Endothelial cell of umbilical vein (primary cell): ENCODE measurements around the gene DBNL. TPM values are rescaled to one million over a fixed set of nuclear protein-coding genes. Genes with fewer than 3 reads are reported as not detected.
"Not testable (repeated sequence)": the region's sequence is repeated elsewhere in the genome, so short reads cannot be mapped to it uniquely, and the experiment has no call there.

ENCODE experiments used
- BruUV-seq: library from RNA; stranded (reverse); fragments of 400-500 nt; replicated peaks from 2 replicates; lab custom pipeline; 2021; lab: Mats Ljungman, UMichigan
- CTCF ChIA-PET: fragments of 300-600, 350-600 bp; sonication (Branson Sonifier 250); formaldehyde crosslinking; loops from one replicate; lab custom pipeline; 2021; ENCODE audit warnings: antibody characterized with exemption, inconsistent platforms; lab: Charles Lee
- POLR2A ChIA-PET: fragments of 300-600, 350-600 bp; sonication (Branson Sonifier 250); formaldehyde crosslinking; loops from one replicate; lab custom pipeline; 2021; ENCODE audit warnings: antibody characterized with exemption, inconsistent platforms; lab: Charles Lee
- DNase-seq: peaks from one replicate; pipeline ENCODE4 v3.0.0-alpha.2; 2011; ENCODE audit warnings: low read depth, low spot score
- FAIRE-seq: peaks from 2 replicates; lab custom pipeline; 2011; peaks lifted over from hg19 to GRCh38; lab: Jason Lieb, UNC
- H2AFZ ChIP-seq: 2 replicates; pipeline ENCODE4 v1.6.0; 2012; ENCODE audit warnings: low read depth, low read length, control low read depth, inconsistent platforms
- H3K27ac ChIP-seq: 2 replicates; pipeline ENCODE4 v1.5.1; 2011; ENCODE audit warnings: low read depth, mild to moderate bottlenecking, control low read depth, low read length, moderate library complexity; ENCODE audit not compliant: insufficient read depth
- H3K27me3 ChIP-seq, 2 experiments: 2 replicates each; pipeline versions ENCODE4 v1.6.0 to v1.6.1; 2011; ENCODE audit warnings: low read length in 2 of 2, mixed read lengths in 1 of 2; ENCODE audit not compliant: control insufficient read depth in 2 of 2, insufficient read depth in 2 of 2
- H3K36me3 ChIP-seq, 2 experiments: 2 replicates in 1 of 2; 3 replicates in 1 of 2; pipeline ENCODE4 v1.5.1; 2011; ENCODE audit warnings: low read length in 2 of 2, mild to moderate bottlenecking in 1 of 2, moderate library complexity in 1 of 2; ENCODE audit not compliant: control insufficient read depth in 2 of 2, insufficient read depth in 2 of 2; ENCODE audit errors: extremely low read depth in 1 of 2
- H3K4me1 ChIP-seq: 3 replicates; pipeline ENCODE4 v1.5.1; 2011; ENCODE audit warnings: mild to moderate bottlenecking, low read length; ENCODE audit not compliant: control insufficient read depth, insufficient read depth; ENCODE audit errors: extremely low read depth
- H3K4me2 ChIP-seq: 2 replicates; pipeline ENCODE4 v1.6.1; 2011; ENCODE audit warnings: low read length, control low read depth, mixed read lengths; ENCODE audit not compliant: insufficient read depth
- H3K4me3 ChIP-seq, 3 experiments: fragments of 200-600 bp in 1 of 3; sonication (generic), shearing (Covaris generic) in 1 of 3; replicated peaks in 1 of 3; 2 replicates each; pipeline ENCODE4 v1.5.1; 2011 to 2016; ENCODE audit warnings: control low read depth in 3 of 3, low read length in 3 of 3, mild to moderate bottlenecking in 2 of 3, inconsistent platforms in 1 of 3, low read depth in 1 of 3, moderate library complexity in 1 of 3; ENCODE audit not compliant: insufficient read depth in 1 of 3
- H3K79me2 ChIP-seq: 2 replicates; pipeline ENCODE4 v1.6.0; 2012; ENCODE audit warnings: low read length, inconsistent platforms; ENCODE audit not compliant: control insufficient read depth, insufficient read depth
- H3K9ac ChIP-seq: replicated peaks from 2 replicates; pipeline ENCODE3; 2011; ENCODE audit warnings: low read length, control low read depth; ENCODE audit not compliant: insufficient read depth; ENCODE audit errors: extremely low read depth
- H3K9me1 ChIP-seq: replicated peaks from 3 replicates; pipeline ENCODE4 v1.6.0; 2011; ENCODE audit warnings: mild to moderate bottlenecking, low read length; ENCODE audit not compliant: control insufficient read depth, insufficient read depth; ENCODE audit errors: extremely low read depth
- H3K9me3 ChIP-seq: replicated peaks from 2 replicates; pipeline ENCODE4 v1.5.1; 2012; ENCODE audit warnings: low read length, inconsistent platforms; ENCODE audit not compliant: control insufficient read depth, insufficient read depth
- H4K20me1 ChIP-seq: replicated peaks from 2 replicates; pipeline ENCODE3; 2011; ENCODE audit warnings: mild to moderate bottlenecking, low read length; ENCODE audit not compliant: control insufficient read depth, insufficient read depth; ENCODE audit errors: extremely low read depth
- POLR2A ChIP-seq: IDR thresholded peaks from 2 replicates; pipeline ENCODE4 v1.6.1; 2012; ENCODE audit warnings: low read depth, mild to moderate bottlenecking, control low read depth, low read length
- POLR2AphosphoS5 ChIP-seq: IDR thresholded peaks from 2 replicates; pipeline ENCODE4 v1.6.1; 2012; ENCODE audit warnings: low read depth, mild to moderate bottlenecking, control low read depth, low read length, moderate library complexity; ENCODE audit not compliant: insufficient read depth
- dilution Hi-C: fragments of 300-500 bp; cut with MboI; formaldehyde crosslinking; loops from one replicate; pipeline ENCODE4 v1.15.0; 2019; ENCODE audit warnings: low sequenced_read_pairs; ENCODE audit not compliant: extremely low pct_ligation_motif_present
- intact Hi-C: fragments of 100-400 bp; cut with micrococcal nuclease; formaldehyde crosslinking; loops from one replicate; pipeline ENCODE4 v1.10.0; 2022
- polyA plus RNA-seq, 4 experiments: library from polyadenylated mRNA; depleted of rRNA in 3 of 4; stranded (reverse) in 3 of 4; unstranded in 1 of 4; fragments of >200 nt; gene quantifications; 2 replicates each; pipeline versions ENCODE4 v1.2.1 to v1.2.3, GENCODE V29; 2011 to 2012; ENCODE audit warnings: missing spikeins in 1 of 4
- total RNA-seq: library from RNA; stranded (reverse); gene quantifications from 2 replicates; pipeline ENCODE4 v1.2.3, GENCODE V29; 2021
- TF ChIP-seq, protein P1 (sequence below), 2 donors: IDR thresholded peaks; 1 replicate in 1 of 2; 2 replicates in 1 of 2; pipeline ENCODE4 v1.5.1; 2011; ENCODE audit warnings: low read length in 2 of 2, mild to moderate bottlenecking in 2 of 2, moderate library complexity in 2 of 2, control low read depth in 1 of 2, inconsistent platforms in 1 of 2, low read depth in 1 of 2; ENCODE audit not compliant: insufficient read depth in 1 of 2; ENCODE audit errors: extremely low read depth in 1 of 2

The DBNL gene
- total and polyA plus RNA-seq, 2 donors (not counting 3 experiments of a cell fraction or from before 2014, with no cell fraction given): 94.0 to 123 TPM

DNA sequence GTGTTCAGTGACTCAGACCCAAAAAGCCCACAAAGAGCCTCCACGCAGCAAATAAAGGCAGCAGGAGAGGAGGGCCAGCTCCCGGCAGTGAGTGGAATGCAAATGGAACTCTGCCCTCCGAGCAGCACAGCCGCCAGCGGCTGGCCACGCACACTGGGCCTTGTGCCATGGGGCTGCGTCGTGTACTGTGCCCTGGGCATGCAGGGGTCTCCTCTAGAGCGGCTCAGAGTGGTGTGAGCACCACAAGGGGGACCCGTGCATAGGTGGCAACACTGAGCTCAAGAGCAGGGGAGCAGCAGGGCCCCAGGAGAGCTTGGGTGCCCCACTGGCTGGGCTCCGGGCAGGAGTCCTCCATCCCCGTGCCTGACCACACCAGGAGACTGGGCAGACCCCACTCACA, 29.4 kb upstream of the DBNL start:
- H3K4me2 ChIP-seq, H3K9me1 ChIP-seq, FAIRE-seq, POLR2A ChIA-PET, H3K9ac ChIP-seq, intact Hi-C loops, H3K9me3 ChIP-seq, H4K20me1 ChIP-seq, CTCF ChIA-PET, dilution Hi-C loops, H2AFZ ChIP-seq, DNase-seq, H3K36me3 ChIP-seq, H3K79me2 ChIP-seq, H3K27me3 ChIP-seq, H3K27ac ChIP-seq, H3K4me3 ChIP-seq, BruUV-seq, H3K4me1 ChIP-seq: not testable (repeated sequence)

DNA sequence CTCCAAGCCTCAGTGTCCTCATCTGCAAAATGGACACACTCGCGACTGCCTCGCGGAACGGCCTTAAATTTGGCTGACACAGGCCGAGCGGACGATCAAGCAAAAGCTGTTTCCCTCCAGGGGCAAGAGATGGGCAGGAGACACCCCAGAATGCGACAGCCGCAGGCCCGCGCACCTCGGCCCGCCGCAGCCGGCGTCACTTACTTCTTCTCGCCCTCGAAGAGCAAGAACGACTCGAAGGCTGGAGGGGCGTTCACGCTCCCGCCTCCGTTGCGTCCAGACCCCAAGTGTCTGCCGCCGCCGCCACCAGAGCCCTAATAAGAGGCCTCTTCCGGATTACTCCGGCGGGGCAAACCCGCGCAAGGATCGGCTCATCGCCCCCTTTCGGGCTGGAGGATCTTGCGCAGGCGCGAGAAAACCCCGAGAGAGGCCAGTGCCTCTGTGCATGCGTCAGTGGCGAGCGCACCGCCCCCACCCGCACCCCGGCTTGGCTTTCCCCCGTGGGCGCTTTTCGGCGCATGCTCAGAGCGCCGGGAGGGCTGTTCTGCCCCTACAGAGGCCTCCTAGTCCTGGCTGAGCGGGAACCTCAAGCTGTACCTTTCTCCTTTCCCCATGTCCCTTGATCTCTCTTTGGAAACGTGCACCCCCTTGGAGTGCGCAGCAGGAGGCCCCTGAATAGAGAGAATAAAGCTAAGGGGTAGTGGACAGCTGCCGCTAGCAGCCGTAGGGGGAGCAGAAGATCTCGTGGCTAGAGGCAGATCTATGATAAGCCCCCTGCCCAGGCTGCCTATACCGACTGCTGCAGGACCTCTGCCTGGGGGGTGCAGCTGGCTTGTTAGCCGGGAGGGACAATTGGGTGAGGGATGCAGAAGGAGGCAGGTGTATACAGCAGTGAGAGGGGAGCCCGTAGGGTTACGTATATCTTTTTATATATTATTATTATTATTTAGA, 25.4 kb upstream of the DBNL start:
- BruUV-seq, FAIRE-seq, H3K27me3 ChIP-seq, H3K27ac ChIP-seq, H3K4me1 ChIP-seq, H3K79me2 ChIP-seq, dilution Hi-C loops, H3K9me1 ChIP-seq, H4K20me1 ChIP-seq, H3K36me3 ChIP-seq, H3K9me3 ChIP-seq: not testable (repeated sequence)
- DNase-seq: peak; percentile 95
- peak overlapping the region; percentile 79 for H2AFZ ChIP-seq
- peak; percentile 85 for TF ChIP-seq POLR2AphosphoS5
- TF ChIP-seq POLR2A: peak; percentile 66
- TF ChIP-seq, protein P1, sequence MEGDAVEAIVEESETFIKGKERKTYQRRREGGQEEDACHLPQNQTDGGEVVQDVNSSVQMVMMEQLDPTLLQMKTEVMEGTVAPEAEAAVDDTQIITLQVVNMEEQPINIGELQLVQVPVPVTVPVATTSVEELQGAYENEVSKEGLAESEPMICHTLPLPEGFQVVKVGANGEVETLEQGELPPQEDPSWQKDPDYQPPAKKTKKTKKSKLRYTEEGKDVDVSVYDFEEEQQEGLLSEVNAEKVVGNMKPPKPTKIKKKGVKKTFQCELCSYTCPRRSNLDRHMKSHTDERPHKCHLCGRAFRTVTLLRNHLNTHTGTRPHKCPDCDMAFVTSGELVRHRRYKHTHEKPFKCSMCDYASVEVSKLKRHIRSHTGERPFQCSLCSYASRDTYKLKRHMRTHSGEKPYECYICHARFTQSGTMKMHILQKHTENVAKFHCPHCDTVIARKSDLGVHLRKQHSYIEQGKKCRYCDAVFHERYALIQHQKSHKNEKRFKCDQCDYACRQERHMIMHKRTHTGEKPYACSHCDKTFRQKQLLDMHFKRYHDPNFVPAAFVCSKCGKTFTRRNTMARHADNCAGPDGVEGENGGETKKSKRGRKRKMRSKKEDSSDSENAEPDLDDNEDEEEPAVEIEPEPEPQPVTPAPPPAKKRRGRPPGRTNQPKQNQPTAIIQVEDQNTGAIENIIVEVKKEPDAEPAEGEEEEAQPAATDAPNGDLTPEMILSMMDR (IDR thresholded peaks at IDR 0.05; ENCODE audit: extremely low read depth in 1 of 2, insufficient read depth in 1 of 2, low read depth in 1 of 2, low read length in 2 of 2): peak; percentile 66 to 82
- H3K4me2 ChIP-seq: peak overlapping the region; percentile 36
- ChIA-PET CTCF (interaction anchor here (1.0 to 2.4 kb wide), 13 partner anchors 25 to 547 kb away, joined by 3 to 34 read pairs (median 4); partner anchors contain the start of genes DBNL, POLD2 and YKT6), POLR2A (interaction anchor here (0.6 kb wide), 1 partner anchor 34 kb away, joined by 3 read pairs; no protein-coding TSS in a partner anchor)
- peak overlapping the region; percentile 35 to 63 (median 61) for H3K4me3 ChIP-seq
- peak overlapping the region; percentile 19 for H3K9ac ChIP-seq
- intact Hi-C loops: loop anchor here (1.0 kb wide), 1 partner anchor 25 kb away; the partner anchor contains the start of gene DBNL

DNA sequence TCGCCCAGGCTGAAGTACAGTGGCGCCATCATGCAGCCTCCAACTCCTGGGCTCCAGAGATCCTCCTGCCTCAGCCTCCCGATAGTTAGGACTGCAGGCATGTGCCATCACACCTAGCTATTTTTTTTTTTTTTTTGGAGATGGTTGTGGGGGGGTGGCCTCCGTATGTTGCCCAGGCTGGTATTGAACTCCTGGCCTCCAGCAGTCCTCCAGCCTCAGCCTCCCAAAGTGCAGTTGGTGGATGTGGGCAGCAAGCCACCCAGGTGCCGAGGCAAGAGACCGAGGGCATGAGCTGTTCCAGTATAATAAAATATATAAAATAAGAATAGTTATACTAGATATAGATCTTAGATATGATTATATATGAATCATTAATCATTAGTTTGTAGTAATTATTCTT, 24.7 kb upstream of the DBNL start:
- intact Hi-C loops: loop anchor here (1.0 kb wide), 1 partner anchor 24 kb away; the partner anchor contains the start of gene DBNL
- dilution Hi-C loops, BruUV-seq, H3K27me3 ChIP-seq, H4K20me1 ChIP-seq, DNase-seq, H3K36me3 ChIP-seq, H3K9me3 ChIP-seq, H3K79me2 ChIP-seq, H3K4me2 ChIP-seq, H3K4me1 ChIP-seq, H3K9ac ChIP-seq, H3K27ac ChIP-seq, FAIRE-seq, H3K9me1 ChIP-seq, H3K4me3 ChIP-seq, H2AFZ ChIP-seq: not testable (repeated sequence)
- POLR2A ChIA-PET: interaction anchor here (0.6 kb wide), 1 partner anchor 33 kb away, joined by 3 read pairs; no protein-coding TSS in a partner anchor
- CTCF ChIA-PET: interaction anchor here (1.0 to 2.4 kb wide), 13 partner anchors 24 to 546 kb away, joined by 3 to 34 read pairs (median 4); partner anchors contain the start of genes DBNL, POLD2 and YKT6
